HepG2 (cell line): Measurements from ENCODE around the gene PEX3.

ENCODE experiments used
- BCLAF1 ChIP-seq: fragments of 450-650 bp; IDR thresholded peaks from 2 replicates; pipeline ENCODE4 v1.6.1; 2017; ENCODE audit warnings: mild to moderate bottlenecking
- RNF219 ChIP-seq: sonication (generic); formaldehyde crosslinking; IDR thresholded peaks from 2 replicates; pipeline ENCODE4 v1.5.0; 2020; ENCODE audit warnings: mild to moderate bottlenecking, missing genetic modification reagents

- TF ChIP-seq BCLAF1 (no peak), RNF219 (no peak)
These were observed 84.6 kb downstream of the PEX3 start for GRCh38 chr6:143535189-143535614.
